Liver (tissue), 9 donors: ENCODE measurements around the gene OTX2. TPM values are rescaled to one million over a fixed set of nuclear protein-coding genes. Genes with fewer than 3 reads are reported as not detected.

Experiments used
- DNase-seq: peaks from one replicate; pipeline ENCODE4 v3.0.0-alpha.2; 2017; ENCODE audit warnings: low spot score
- H3K27ac ChIP-seq, 2 donors: one replicate each; pipeline ENCODE4 v1.7.0; 2013; ENCODE audit warnings: inconsistent platforms in 2 of 2, low read length in 2 of 2, control low read depth in 1 of 2, low read depth in 1 of 2, mild to moderate bottlenecking in 1 of 2
- H3K27me3 ChIP-seq, 4 donors: one replicate each; pipeline versions ENCODE4 v1.6.1 to v1.7.0; 2013; ENCODE audit warnings: low read length in 3 of 4, inconsistent platforms in 1 of 4, mild to moderate bottlenecking in 1 of 4, moderate library complexity in 1 of 4; ENCODE audit not compliant: control insufficient read depth in 4 of 4, insufficient read depth in 4 of 4
- H3K36me3 ChIP-seq, 4 donors: one replicate each; pipeline versions ENCODE4 v1.6.1 to v1.7.0; 2013; ENCODE audit warnings: low read length in 3 of 4, mild to moderate bottlenecking in 3 of 4, low read depth in 1 of 4, moderate library complexity in 1 of 4; ENCODE audit not compliant: control insufficient read depth in 4 of 4, insufficient read depth in 3 of 4
- H3K4me1 ChIP-seq, 4 donors: one replicate each; pipeline versions ENCODE4 v1.6.1 to v1.7.0; 2013; ENCODE audit warnings: low read length in 3 of 4, mild to moderate bottlenecking in 3 of 4, moderate library complexity in 1 of 4; ENCODE audit not compliant: control insufficient read depth in 4 of 4, insufficient read depth in 4 of 4
- H3K4me3 ChIP-seq, 3 donors: one replicate each; pipeline versions ENCODE4 v1.6.1 to v1.7.0; 2013; ENCODE audit warnings: low read length in 3 of 3, control low read depth in 1 of 3, low read depth in 1 of 3, mild to moderate bottlenecking in 1 of 3
- H3K9ac ChIP-seq, 2 donors: one replicate each; pipeline ENCODE4 v1.7.0; 2013; ENCODE audit warnings: low read length in 2 of 2, mild to moderate bottlenecking in 2 of 2, moderate library complexity in 2 of 2, control low read depth in 1 of 2, low read depth in 1 of 2
- H3K9me3 ChIP-seq, 4 donors: one replicate each; pipeline versions ENCODE4 v1.6.1 to v1.7.0; 2013; ENCODE audit warnings: low read length in 3 of 4; ENCODE audit not compliant: control insufficient read depth in 4 of 4
- ATF3 ChIP-seq: IDR thresholded peaks from 2 replicates; pipeline ENCODE4 v1.6.1; 2016; ENCODE audit warnings: antibody characterized with exemption
- CTCF ChIP-seq: fragments of 150-350 bp; IDR thresholded peaks from 2 replicates; pipeline ENCODE4 v1.5.1; 2017; ENCODE audit warnings: improper control_type of control experiment, low read depth, low read length; ENCODE audit not compliant: missing input control
- EGR1 ChIP-seq, 2 donors: IDR thresholded peaks; 2 replicates each; pipeline ENCODE4 v1.6.1; 2016 to 2018; ENCODE audit warnings: antibody characterized with exemption in 2 of 2, low read depth in 2 of 2
- FOXA1 ChIP-seq: IDR thresholded peaks from 2 replicates; pipeline ENCODE4 v1.6.1; 2016; ENCODE audit warnings: antibody characterized with exemption
- FOXA2 ChIP-seq: IDR thresholded peaks from 2 replicates; pipeline ENCODE4 v1.6.1; 2016; ENCODE audit warnings: antibody characterized with exemption
- GABPA ChIP-seq, 2 donors: IDR thresholded peaks in 1 of 2; conservative IDR thresholded peaks in 1 of 2; 2 replicates each; pipeline ENCODE4 v1.6.1; 2016; ENCODE audit warnings: antibody characterized with exemption in 2 of 2, mild to moderate bottlenecking in 1 of 2, moderate library complexity in 1 of 2
- HNF4A ChIP-seq, 2 donors: conservative IDR thresholded peaks; 2 replicates each; pipeline ENCODE4 v1.6.1; 2016; ENCODE audit warnings: antibody characterized with exemption in 2 of 2, mild to moderate bottlenecking in 2 of 2
- HNF4G ChIP-seq: IDR thresholded peaks from 2 replicates; pipeline ENCODE4 v1.6.1; 2016; ENCODE audit warnings: antibody characterized with exemption
- JUND ChIP-seq, 2 donors: IDR thresholded peaks; 2 replicates each; pipeline ENCODE4 v1.6.1; 2016; ENCODE audit warnings: antibody characterized with exemption in 2 of 2
- NR2F2 ChIP-seq: IDR thresholded peaks from 2 replicates; pipeline ENCODE4 v1.6.1; 2016; ENCODE audit warnings: antibody characterized with exemption
- RAD21 ChIP-seq, 2 donors: IDR thresholded peaks; 2 replicates each; pipeline ENCODE4 v1.6.1; 2016; ENCODE audit warnings: antibody characterized with exemption in 2 of 2, mild to moderate bottlenecking in 2 of 2
- REST ChIP-seq: IDR thresholded peaks from 2 replicates; pipeline ENCODE4 v1.6.1; 2016; ENCODE audit warnings: antibody characterized with exemption, mild to moderate bottlenecking
- RXRA ChIP-seq, 2 donors: IDR thresholded peaks; 2 replicates each; pipeline ENCODE4 v1.6.1; 2017 to 2018; ENCODE audit warnings: antibody characterized with exemption in 2 of 2, mild to moderate bottlenecking in 1 of 2
- SP1 ChIP-seq: IDR thresholded peaks from 2 replicates; pipeline ENCODE4 v1.6.1; 2018; ENCODE audit warnings: antibody characterized with exemption, mild to moderate bottlenecking
- TAF1 ChIP-seq: conservative IDR thresholded peaks from 2 replicates; pipeline ENCODE4 v1.6.1; 2016; ENCODE audit warnings: antibody characterized with exemption, mild to moderate bottlenecking
- YY1 ChIP-seq: IDR thresholded peaks from 2 replicates; pipeline ENCODE4 v1.6.1; 2016; ENCODE audit warnings: antibody characterized with exemption, mild to moderate bottlenecking
- ZBTB33 ChIP-seq: IDR thresholded peaks from 2 replicates; pipeline ENCODE4 v1.6.1; 2016; ENCODE audit warnings: antibody characterized with exemption
- WGBS: extraction: QIAGEN DNeasy Blood & Tissue Kit; methylation state at CpG from one replicate; pipeline ENCODE4 v1.1.7; 2013; 5-methylcytosine and 5-hydroxymethylcytosine counted together
- polyA plus RNA-seq, 2 donors: library from polyadenylated mRNA; stranded (reverse) in 1 of 2; unstranded in 1 of 2; fragments of 200-250 nt in 1 of 2; fragments of >200 nt in 1 of 2; fragmentation: Nextera tagmentation in 1 of 2; extraction: Ambion mirVana in 1 of 2; gene quantifications; one replicate each; pipeline versions ENCODE4 v1.2.1 to v1.2.3, GENCODE V29; 2013 to 2015
- total RNA-seq, 2 donors: library from RNA; depleted of rRNA; stranded (reverse); fragments of >200 nt; gene quantifications; one replicate each; pipeline ENCODE4 v1.2.3, GENCODE V29; 2014
- donor health status: healthy.
- donor health status: healthy.
- donor health status: healthy.
- donor health status: healthy.
- donor health status: healthy.

OTX2 gene
- total and polyA plus RNA-seq, 4 donors, result not detected

GRCh38 chr14:56812364-56813141 is 2.3 kb upstream of the OTX2 start:
- Histone ChIP-seq H3K4me3 (no peak overlapping the region), H3K9me3 (peaks cover 0 to 6% (median 1%) of the 10 kb centered on the region in 4 donors), H3K27me3 (peaks cover 19 to 34% (median 27%) of the 10 kb centered on the region in 4 donors), H3K4me1 (peaks cover 0 to 20% (median 11%) of the 10 kb centered on the region in 4 donors), H3K36me3 (no peaks in the 10 kb centered on the region), H3K9ac (no peak overlapping the region), H3K27ac (no peak overlapping the region)
- no peak for DNase-seq
- WGBS, result 6% methylated on average over 25 of the region's 25 CpGs
- TF ChIP-seq SP1 (no peak), ATF3 (no peak), REST (no peak), YY1 (no peak), FOXA2 (no peak), GABPA (IDR thresholded peaks at IDR 0.05 in 1 of 2, conservative IDR thresholded peaks at IDR 0.05 in 1 of 2) (no peak), EGR1 (IDR thresholded peaks at IDR 0.05; ENCODE audit: low read depth in 2 of 2) (no peak)

GRCh38 chr14:56811593-56812363 is 1.5 kb upstream of the OTX2 start:
- no peak for DNase-seq
- peaks cover 0 to 6% (median 1%) of the 10 kb centered on the region in 4 donors for H3K9me3 ChIP-seq
- H3K4me1 ChIP-seq, result peaks cover 0 to 20% (median 10%) of the 10 kb centered on the region in 4 donors
- H3K27ac ChIP-seq, result no peak overlapping the region
- H3K36me3 ChIP-seq, result no peaks in the 10 kb centered on the region
- 7% methylated on average over 39 of the region's 39 CpGs for WGBS
- no peak for TF ChIP-seq ATF3
- TF ChIP-seq YY1, result no peak
- TF ChIP-seq SP1, result no peak
- TF ChIP-seq FOXA1, result no peak
- no peak for TF ChIP-seq TAF1
- TF ChIP-seq RAD21 (IDR thresholded peaks at IDR 0.05), result no peak
- no peak for TF ChIP-seq HNF4G
- TF ChIP-seq REST, result no peak
- no peak for TF ChIP-seq ZBTB33
- TF ChIP-seq CTCF, result no peak
- no peak for TF ChIP-seq HNF4A (conservative IDR thresholded peaks at IDR 0.05)
- no peak for TF ChIP-seq NR2F2
- no peak for TF ChIP-seq JUND (IDR thresholded peaks at IDR 0.05)
- TF ChIP-seq RXRA (IDR thresholded peaks at IDR 0.05), result no peak
- no peak for TF ChIP-seq EGR1 (IDR thresholded peaks at IDR 0.05; ENCODE audit: low read depth in 2 of 2)
- TF ChIP-seq FOXA2, result no peak
- no peak overlapping the region for H3K4me3 ChIP-seq
- peaks cover 16 to 35% (median 26%) of the 10 kb centered on the region in 4 donors for H3K27me3 ChIP-seq
- H3K9ac ChIP-seq, result no peak overlapping the region
